ENCODE results near the gene PARD3B.

Gene PARD3B

GRCh38 chr2:205347899-205348298 lies 802.6 kb downstream of the PARD3B start:
- H3K27ac ChIP-seq: no peak overlapping the region
- no peak overlapping the region for H3K4me3 ChIP-seq (ENCODE audit: low read depth in 1 of 2, low read length in 1 of 2)
- H3K9me3 ChIP-seq: no peaks in the 10 kb centered on the region
- no peaks in the 10 kb centered on the region for H3K36me3 ChIP-seq
- H3K27me3 ChIP-seq: no peaks in the 10 kb centered on the region
- H3K4me1 ChIP-seq (ENCODE audit: control insufficient read depth in 1 of 2, insufficient read depth in 1 of 2, low read depth in 1 of 2, low read length in 1 of 2): peaks cover 0 to 4% of the 10 kb centered on the region in 2 experiments
- no peak for TF ChIP-seq CTCF (IDR thresholded peaks at IDR 0.05)

- peaks cover 0 to 4% of the 10 kb centered on the region in 2 experiments for H3K4me1 ChIP-seq (ENCODE audit: control insufficient read depth in 1 of 2, insufficient read depth in 1 of 2, low read depth in 1 of 2, low read length in 1 of 2)
- no peaks in the 10 kb centered on the region for H3K36me3 ChIP-seq
- H3K27ac ChIP-seq: no peak overlapping the region
- no peaks in the 10 kb centered on the region for H3K9me3 ChIP-seq
- H3K27me3 ChIP-seq: no peaks in the 10 kb centered on the region
- no peak for TF ChIP-seq CTCF (IDR thresholded peaks at IDR 0.05)
- no peak overlapping the region for H3K4me3 ChIP-seq (ENCODE audit: low read depth in 1 of 2, low read length in 1 of 2)
Measured at GRCh38 chr2:205352094-205352493, 806.8 kb downstream of the PARD3B start.

GRCh38 chr2:205352593-205352992 lies 807.3 kb downstream of the PARD3B start:
- H3K4me3 ChIP-seq (ENCODE audit: low read depth in 1 of 2, low read length in 1 of 2): no peak overlapping the region
- no peak for TF ChIP-seq CTCF (IDR thresholded peaks at IDR 0.05)
- H3K27me3 ChIP-seq: no peaks in the 10 kb centered on the region
- no peaks in the 10 kb centered on the region for H3K9me3 ChIP-seq
- no peak overlapping the region for H3K27ac ChIP-seq
- H3K36me3 ChIP-seq: no peaks in the 10 kb centered on the region
- H3K4me1 ChIP-seq (ENCODE audit: control insufficient read depth in 1 of 2, insufficient read depth in 1 of 2, low read depth in 1 of 2, low read length in 1 of 2): peaks cover 0 to 4% of the 10 kb centered on the region in 2 experiments

GRCh38 chr2:205357732-205358131 lies 812.5 kb downstream of the PARD3B start:
- Histone ChIP-seq H3K27me3 (no peaks in the 10 kb centered on the region), H3K4me1 (ENCODE audit: control insufficient read depth in 1 of 2, insufficient read depth in 1 of 2, low read depth in 1 of 2, low read length in 1 of 2) (no peaks in the 10 kb centered on the region), H3K36me3 (no peaks in the 10 kb centered on the region), H3K27ac (no peak overlapping the region), H3K9me3 (no peaks in the 10 kb centered on the region), H3K4me3 (ENCODE audit: low read depth in 1 of 2, low read length in 1 of 2) (no peak overlapping the region)
- TF ChIP-seq CTCF (IDR thresholded peaks at IDR 0.05): no peak

- TF ChIP-seq CTCF (IDR thresholded peaks at IDR 0.05): no peak
- Histone ChIP-seq H3K36me3 (no peaks in the 10 kb centered on the region), H3K4me1 (ENCODE audit: control insufficient read depth in 1 of 2, insufficient read depth in 1 of 2, low read depth in 1 of 2, low read length in 1 of 2) (no peaks in the 10 kb centered on the region), H3K9me3 (no peaks in the 10 kb centered on the region), H3K27me3 (no peaks in the 10 kb centered on the region), H3K4me3 (ENCODE audit: low read depth in 1 of 2, low read length in 1 of 2) (no peak overlapping the region), H3K27ac (no peak overlapping the region)
Measured at GRCh38 chr2:205358351-205358815, 813.1 kb downstream of the PARD3B start.

- TF ChIP-seq CTCF (IDR thresholded peaks at IDR 0.05): no peak
- Histone ChIP-seq H3K9me3 (no peaks in the 10 kb centered on the region), H3K27ac (no peak overlapping the region)
Measured at GRCh38 chr2:205361272-205361671, 816.0 kb downstream of the PARD3B start.

More at GRCh38 chr2:205361272-205361671, 816.0 kb downstream of the PARD3B start:
- Histone ChIP-seq H3K4me1 (ENCODE audit: control insufficient read depth in 1 of 2, insufficient read depth in 1 of 2, low read depth in 1 of 2, low read length in 1 of 2) (no peaks in the 10 kb centered on the region), H3K27me3 (no peaks in the 10 kb centered on the region), H3K36me3 (no peaks in the 10 kb centered on the region), H3K4me3 (ENCODE audit: low read depth in 1 of 2, low read length in 1 of 2) (no peak overlapping the region)
